ENCODE data around the gene CRYZL1. TPM values are rescaled to one million over a fixed set of nuclear protein-coding genes. Genes with fewer than 3 reads are reported as not detected.

CRYZL1 gene
- total and polyA plus RNA-seq, 2 experiments from 2014 or later: 13.6 to 37.4 TPM

DNA sequence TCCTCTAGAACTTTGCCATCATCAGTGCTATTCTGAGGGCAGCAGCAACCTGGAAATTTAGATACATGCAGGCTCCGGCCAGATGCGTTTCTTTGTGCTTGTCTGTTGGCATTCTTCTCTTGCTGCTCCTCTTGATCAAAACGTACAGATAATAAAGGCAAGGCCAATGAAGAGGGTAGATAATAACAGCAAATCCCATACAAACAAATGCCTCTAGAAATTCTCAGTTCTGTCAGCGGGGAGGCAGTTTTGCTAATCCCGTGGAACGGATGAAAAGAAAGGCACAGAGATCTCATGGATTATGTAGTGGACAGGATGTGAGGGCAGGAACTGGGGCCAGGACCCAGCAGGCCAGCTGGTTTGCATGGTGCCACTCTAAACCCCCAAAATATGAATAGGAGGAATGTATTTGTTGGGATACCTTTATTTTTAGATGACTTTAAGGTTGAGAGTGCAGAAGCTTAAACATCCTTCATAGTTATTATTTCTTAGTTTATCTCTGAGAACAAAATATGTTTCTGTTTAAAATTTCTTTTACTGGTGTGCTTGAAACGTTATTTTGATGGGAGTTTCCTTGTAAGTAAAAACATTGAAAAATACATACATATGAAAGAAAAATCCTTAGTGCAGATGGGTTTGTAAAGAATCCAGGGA lies 2.2 kb upstream of the CRYZL1 start:
- Histone ChIP-seq H3K9ac (peak overlapping the region; percentile 78), H3K9me3 (ENCODE audit: low read depth) (no peaks in the 10 kb centered on the region), H3K36me3 (ENCODE audit: low read depth) (no peaks in the 10 kb centered on the region), H3K4me2 (ENCODE audit: unreplicated experiment) (peak overlapping the region; percentile 87), H3K79me2 (ENCODE audit: insufficient read depth) (peaks cover 82% of the 10 kb centered on the region), H3K27ac (peak overlapping the region; percentile 63), H4K20me1 (ENCODE audit: insufficient read depth) (0 out of 2 replicates have a peak, but pooled peaks cover 3% of the 10 kb centered on the region), H3K4me1 (ENCODE audit: insufficient read depth) (peaks cover 23% of the 10 kb centered on the region), H2AFZ (peak overlapping the region; percentile 82), H3K9me2 (ENCODE audit: insufficient read depth) (no peaks in the 10 kb centered on the region), H3K27me3 (replicated peaks; ENCODE audit: insufficient read depth) (no peaks in the 10 kb centered on the region), H3K4me3 (peak overlapping the region; percentile 92), H3F3A (ENCODE audit: insufficient read depth) (peaks cover 24% of the 10 kb centered on the region)
- TF ChIP-seq EZH2 (IDR thresholded peaks at IDR 0.05; ENCODE audit: insufficient read depth, poor library complexity, severe bottlenecking) (no peak), EZH2phosphoT487 (IDR thresholded peaks at IDR 0.05; ENCODE audit: insufficient read depth, low read depth) (no peak)
- in situ Hi-C loops (cut with MboI): loop anchor here (10.0 kb wide), 1 partner anchor 241 kb away; no protein-coding TSS in a partner anchor
- WGBS, 2 experiments (ENCODE audit: low coverage in 1 of 2, low lambda C conversion rate in 2 of 2, missing lambda C conversion rate in 2 of 2): 1 to 2% methylated on average over 7 of the region's 7 CpGs
- peak; percentile 44 for DNase-seq

DNA sequence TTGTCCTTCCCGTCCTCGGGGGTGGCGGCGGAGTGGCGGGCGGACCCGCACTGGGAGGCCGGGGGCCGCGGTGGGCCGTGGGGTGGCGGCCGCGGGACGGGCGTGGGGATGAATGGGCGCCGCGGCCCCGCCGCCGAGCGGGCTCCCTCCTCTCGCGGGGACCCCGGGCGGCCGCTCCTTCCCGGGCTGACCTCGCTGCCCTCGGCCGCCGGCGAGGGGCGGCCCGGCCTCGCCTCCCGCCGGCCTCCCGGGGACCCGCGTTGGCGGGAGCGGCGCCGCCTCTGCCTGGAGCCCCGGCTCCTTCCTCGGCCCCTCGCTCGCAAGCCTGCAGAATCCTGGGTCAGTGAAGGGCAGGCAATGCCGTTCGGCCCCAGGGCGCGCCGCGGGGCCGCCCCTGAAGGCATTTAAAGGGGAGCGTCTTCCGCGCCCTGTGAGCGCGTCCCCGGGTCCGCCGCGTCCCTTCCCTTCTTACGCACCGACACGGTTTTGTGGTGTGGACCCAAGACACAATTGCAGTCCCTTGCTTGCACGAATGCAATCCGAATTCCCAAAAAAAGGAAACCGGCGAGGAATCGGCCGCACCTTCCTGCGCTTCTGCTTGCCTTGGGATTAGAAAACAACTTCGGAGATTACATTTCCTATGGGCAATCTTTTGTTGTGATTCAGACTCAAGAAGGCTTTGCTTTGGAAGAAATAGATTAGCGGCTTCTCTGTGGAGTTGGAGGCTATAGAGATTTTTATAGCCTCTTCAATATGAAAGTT lies 1.5 kb upstream of the CRYZL1 start:
- Histone ChIP-seq H3K27ac (peak overlapping the region; percentile 63), H3K79me2 (ENCODE audit: insufficient read depth) (peaks cover 82% of the 10 kb centered on the region), H3K9ac (peak overlapping the region; percentile 78), H3K4me2 (ENCODE audit: unreplicated experiment) (peak overlapping the region; percentile 87), H3K4me3 (peak overlapping the region; percentile 92), H2AFZ (peak overlapping the region; percentile 82), H3K36me3 (ENCODE audit: low read depth) (no peaks in the 10 kb centered on the region), H3F3A (ENCODE audit: insufficient read depth) (peaks cover 24% of the 10 kb centered on the region), H3K4me1 (ENCODE audit: insufficient read depth) (peaks cover 23% of the 10 kb centered on the region), H3K9me3 (ENCODE audit: low read depth) (no peaks in the 10 kb centered on the region), H3K27me3 (replicated peaks; ENCODE audit: insufficient read depth) (no peaks in the 10 kb centered on the region), H3K9me2 (ENCODE audit: insufficient read depth) (no peaks in the 10 kb centered on the region), H4K20me1 (ENCODE audit: insufficient read depth) (0 out of 2 replicates have a peak, but pooled peaks cover 3% of the 10 kb centered on the region)
- 1 to 2% methylated on average over 39 to 68 of the region's 78 CpGs for WGBS, 2 experiments (ENCODE audit: low coverage in 1 of 2, low lambda C conversion rate in 2 of 2, missing lambda C conversion rate in 2 of 2)
- peak; percentile 57 for DNase-seq
- TF ChIP-seq EZH2phosphoT487 (IDR thresholded peaks at IDR 0.05; ENCODE audit: insufficient read depth, low read depth) (no peak), EZH2 (IDR thresholded peaks at IDR 0.05; ENCODE audit: insufficient read depth, poor library complexity, severe bottlenecking) (no peak)
- in situ Hi-C loops (cut with MboI): loop anchor here (10.0 kb wide), 1 partner anchor 242 kb away; no protein-coding TSS in a partner anchor

DNA sequence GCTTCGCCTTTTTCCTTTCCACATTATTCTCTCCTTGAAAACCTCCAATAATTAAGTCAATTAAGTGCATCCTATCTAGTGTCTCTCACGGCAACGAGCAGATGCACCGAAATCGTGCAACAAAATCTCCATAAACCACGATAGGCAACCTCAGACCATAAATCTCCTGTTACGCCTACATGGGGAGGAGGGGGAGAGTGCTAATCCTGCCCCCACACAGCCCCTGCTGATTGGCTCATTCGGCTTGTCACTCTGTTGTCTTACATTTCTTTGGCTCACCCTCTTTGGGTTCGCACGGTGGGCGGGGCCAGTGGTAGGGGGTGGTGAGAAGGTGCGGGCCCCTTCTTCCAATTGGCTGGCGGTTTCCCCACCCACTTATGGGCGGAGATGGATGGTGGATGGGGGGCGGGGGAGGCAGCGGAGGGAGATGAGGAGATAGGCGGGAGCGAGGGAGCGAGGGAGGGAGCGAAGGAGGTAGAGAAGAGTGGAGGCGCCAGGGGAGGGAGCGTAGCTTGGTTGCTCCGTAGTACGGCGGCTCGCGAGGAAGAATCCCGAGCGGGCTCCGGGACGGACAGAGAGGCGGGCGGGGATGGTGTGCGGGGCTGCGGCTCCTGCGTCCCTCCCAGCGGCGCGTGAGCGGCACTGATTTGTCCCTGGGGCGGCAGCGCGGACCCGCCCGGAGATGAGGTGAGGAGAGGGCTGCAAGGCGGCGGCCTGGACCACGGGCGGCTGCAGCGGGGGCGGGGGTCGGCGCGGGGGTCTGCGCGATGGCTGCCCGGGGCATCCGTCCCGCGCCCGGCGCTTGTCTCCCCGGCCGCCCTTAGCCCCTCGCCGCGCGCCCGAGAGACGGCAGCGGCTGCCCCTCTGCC lies 720 bp upstream of the CRYZL1 start, which contains the start of gene ITSN1:
ITSN1 (plus strand) TSS at position 475 of the 869 bp plus-strand sequence. CDS start 76,328 bp downstream, outside the sequence.
- H3K9me2 ChIP-seq (ENCODE audit: insufficient read depth): no peaks in the 10 kb centered on the region
- H3K4me3 ChIP-seq: peak within 1 kb of the TSS; percentile 92
- WGBS, 2 experiments (ENCODE audit: low coverage in 1 of 2, low lambda C conversion rate in 2 of 2, missing lambda C conversion rate in 2 of 2): 1% methylated on average over 42 to 69 of the region's 71 CpGs
- H3K27me3 ChIP-seq (replicated peaks; ENCODE audit: insufficient read depth): no peaks in the 10 kb centered on the region
- 0 out of 2 replicates have a peak, but pooled peaks cover 3% of the 10 kb centered on the region for H4K20me1 ChIP-seq (ENCODE audit: insufficient read depth)
- H2AFZ ChIP-seq: peak within 1 kb of the TSS; percentile 92
- peaks cover 23% of the 10 kb centered on the region for H3K4me1 ChIP-seq (ENCODE audit: insufficient read depth)
- no peaks in the 10 kb centered on the region for H3K36me3 ChIP-seq (ENCODE audit: low read depth)
- peaks cover 82% of the 10 kb centered on the region for H3K79me2 ChIP-seq (ENCODE audit: insufficient read depth)
- DNase-seq: peak; percentile 99
- H3F3A ChIP-seq (ENCODE audit: insufficient read depth): peaks cover 24% of the 10 kb centered on the region
- no peaks in the 10 kb centered on the region for H3K9me3 ChIP-seq (ENCODE audit: low read depth)
- H3K27ac ChIP-seq: peak within 1 kb of the TSS; percentile 89
- TF ChIP-seq EZH2phosphoT487 (IDR thresholded peaks at IDR 0.05; ENCODE audit: insufficient read depth, low read depth) (no peak), EZH2 (IDR thresholded peaks at IDR 0.05; ENCODE audit: insufficient read depth, poor library complexity, severe bottlenecking) (no peak)
- in situ Hi-C loops (cut with MboI): loop anchor here (10.0 kb wide), 1 partner anchor 243 kb away; no protein-coding TSS in a partner anchor
- H3K9ac ChIP-seq: peak within 1 kb of the TSS; percentile 89
- peak within 1 kb of the TSS; percentile 91 for H3K4me2 ChIP-seq (ENCODE audit: unreplicated experiment)
